AG04449 (cell line): ENCODE data around the gene POLR3B.
A peak's percentile ranks its signal among the peaks of the same experiment; 100 is the strongest.

Source experiments
- CTCF ChIA-PET: fragments of 350-600 bp; formaldehyde crosslinking; extraction: SDS; loops from one replicate; lab custom pipeline; 2021; ENCODE audit warnings: antibody characterized with exemption; lab: Yijun Ruan, JAX
- POLR2A ChIA-PET: fragments of 400-600, 350-600 bp; formaldehyde crosslinking; extraction: SDS; loops from one replicate; lab custom pipeline; 2020; ENCODE audit warnings: antibody characterized with exemption, inconsistent platforms; lab: Yijun Ruan, JAX
- DNase-seq: peaks from one replicate; pipeline ENCODE4 v3.0.0-alpha.2; 2010; ENCODE audit warnings: low read depth, low spot score
- H3K4me3 ChIP-seq: 2 replicates; pipeline ENCODE4 v1.5.1; 2011; ENCODE audit warnings: low read depth, mild to moderate bottlenecking, control low read depth, low read length
- TF ChIP-seq, protein P1 (sequence below): IDR thresholded peaks from one replicate; pipeline ENCODE4 v1.5.1; 2011; ENCODE audit warnings: mild to moderate bottlenecking, moderate library complexity, low read length, control low read depth, inconsistent platforms; ENCODE audit not compliant: insufficient read depth; ENCODE audit errors: missing control alignments

Gene POLR3B

DNA sequence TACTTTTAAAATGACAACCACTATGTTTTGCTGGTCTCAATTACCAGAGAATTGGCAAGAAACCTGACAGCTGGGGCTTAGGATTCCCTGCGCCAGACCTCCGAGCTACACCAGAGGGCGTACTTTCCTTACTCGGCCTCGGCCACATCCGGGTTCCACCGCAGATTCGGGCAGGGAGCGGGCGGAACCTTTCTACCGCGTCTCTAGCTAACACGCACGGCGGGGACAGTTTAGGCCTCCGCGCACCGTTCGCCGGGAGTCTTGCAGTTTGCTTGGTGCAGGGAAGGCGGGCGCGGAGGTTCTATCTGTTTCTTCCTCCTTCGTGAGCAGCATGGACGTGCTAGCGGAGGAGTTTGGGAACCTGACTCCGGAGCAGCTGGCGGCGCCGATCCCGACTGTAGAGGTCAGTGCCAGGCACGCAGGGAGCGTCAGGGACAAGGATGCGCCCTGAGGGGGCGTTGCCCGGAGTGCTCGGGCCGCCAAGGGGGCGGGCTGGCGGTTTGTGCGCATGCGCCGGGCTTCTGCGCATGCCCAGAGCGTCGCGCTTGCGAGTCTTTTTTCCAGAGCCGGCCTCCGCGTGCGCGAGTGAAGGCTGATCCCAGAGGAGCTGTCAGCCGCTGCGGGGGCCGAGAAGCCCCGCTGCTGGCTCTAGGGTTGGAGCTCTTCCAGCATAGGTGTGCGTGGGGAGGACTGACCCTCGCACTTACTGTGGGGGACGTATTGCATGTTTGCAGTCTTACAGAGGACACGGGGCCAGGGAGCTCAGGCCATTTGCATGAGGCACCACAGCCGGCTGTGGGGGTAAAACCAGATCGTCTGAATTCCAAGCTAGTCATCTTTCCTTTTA lies at the start of gene POLR3B:
Gene POLR3B, plus strand, starts transcription at position 200 of the 847 bp plus-strand sequence. Its CDS starts 132 bp downstream, at position 332.
- TF ChIP-seq, protein P1, sequence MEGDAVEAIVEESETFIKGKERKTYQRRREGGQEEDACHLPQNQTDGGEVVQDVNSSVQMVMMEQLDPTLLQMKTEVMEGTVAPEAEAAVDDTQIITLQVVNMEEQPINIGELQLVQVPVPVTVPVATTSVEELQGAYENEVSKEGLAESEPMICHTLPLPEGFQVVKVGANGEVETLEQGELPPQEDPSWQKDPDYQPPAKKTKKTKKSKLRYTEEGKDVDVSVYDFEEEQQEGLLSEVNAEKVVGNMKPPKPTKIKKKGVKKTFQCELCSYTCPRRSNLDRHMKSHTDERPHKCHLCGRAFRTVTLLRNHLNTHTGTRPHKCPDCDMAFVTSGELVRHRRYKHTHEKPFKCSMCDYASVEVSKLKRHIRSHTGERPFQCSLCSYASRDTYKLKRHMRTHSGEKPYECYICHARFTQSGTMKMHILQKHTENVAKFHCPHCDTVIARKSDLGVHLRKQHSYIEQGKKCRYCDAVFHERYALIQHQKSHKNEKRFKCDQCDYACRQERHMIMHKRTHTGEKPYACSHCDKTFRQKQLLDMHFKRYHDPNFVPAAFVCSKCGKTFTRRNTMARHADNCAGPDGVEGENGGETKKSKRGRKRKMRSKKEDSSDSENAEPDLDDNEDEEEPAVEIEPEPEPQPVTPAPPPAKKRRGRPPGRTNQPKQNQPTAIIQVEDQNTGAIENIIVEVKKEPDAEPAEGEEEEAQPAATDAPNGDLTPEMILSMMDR, result peak; percentile 90
- ChIA-PET POLR2A (interaction anchor here (0.5 to 2.4 kb wide), 10 partner anchors 11 to 598 kb away, joined by 3 to 13 read pairs (median 4); partner anchors contain the start of genes CKAP4, RIC8B and TMEM263), CTCF (interaction anchor here (0.6 to 7.3 kb wide), 41 partner anchors 9 to 648 kb away, joined by 3 to 88 read pairs (median 4); partner anchors contain the start of gene TMEM263)
- peak within 1 kb of the TSS; percentile 97 for H3K4me3 ChIP-seq
- DNase-seq, result peak; percentile 69

DNA sequence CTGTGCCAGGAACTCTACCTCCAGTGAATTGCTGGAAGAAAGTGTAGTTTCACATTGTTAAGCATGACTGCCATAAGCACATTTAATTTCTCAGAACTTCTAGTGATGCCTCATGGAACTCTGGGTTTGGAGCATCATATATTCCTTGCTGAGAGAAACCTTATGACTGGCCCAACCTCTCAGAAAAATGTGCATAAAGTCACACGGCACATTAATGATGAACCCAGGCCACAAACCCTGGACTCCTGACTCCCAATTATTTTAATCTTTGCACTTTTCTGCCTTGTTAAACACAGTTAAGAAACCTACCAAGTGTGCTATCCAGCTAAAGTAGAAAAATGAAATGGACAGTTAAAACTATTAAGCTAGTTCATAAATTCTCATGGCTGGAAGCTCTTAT lies 49.4 kb upstream of the POLR3B start:
- no peak for DNase-seq
- TF ChIP-seq, protein P1, result no peak
- ChIA-PET CTCF (interaction anchor here (0.7 to 2.9 kb wide), 4 partner anchors 9 to 82 kb away, joined by 3 to 12 read pairs (median 4); partner anchors contain the start of gene POLR3B), POLR2A (no interaction called here)
- no peak overlapping the region for H3K4me3 ChIP-seq

DNA sequence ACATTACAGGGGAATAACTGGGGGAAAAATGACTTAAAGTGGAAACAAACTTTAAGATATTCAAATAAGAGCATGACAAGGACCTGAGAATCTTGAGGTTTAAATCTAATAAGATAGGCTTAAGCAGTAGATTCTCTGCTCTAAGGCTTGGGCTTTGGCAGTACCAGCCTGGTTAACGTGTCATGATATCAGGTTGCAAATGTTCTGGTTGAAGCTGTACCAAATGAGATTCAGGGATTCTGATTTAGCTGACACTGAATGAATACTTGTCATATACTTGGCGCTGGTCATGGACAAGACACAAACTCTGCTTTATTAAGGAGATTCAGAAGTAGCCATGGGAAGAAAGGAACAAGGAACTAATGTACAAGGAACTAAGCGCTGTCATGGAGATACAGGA lies 48.9 kb upstream of the POLR3B start:
- H3K4me3 ChIP-seq, result no peak overlapping the region
- POLR2A ChIA-PET, result no interaction called here
- TF ChIP-seq, protein P1, result no peak
- DNase-seq, result no peak
- CTCF ChIA-PET, result interaction anchor here (1.1 to 2.9 kb wide), 4 partner anchors 9 to 82 kb away, joined by 3 to 12 read pairs (median 4); no protein-coding TSS in a partner anchor

DNA sequence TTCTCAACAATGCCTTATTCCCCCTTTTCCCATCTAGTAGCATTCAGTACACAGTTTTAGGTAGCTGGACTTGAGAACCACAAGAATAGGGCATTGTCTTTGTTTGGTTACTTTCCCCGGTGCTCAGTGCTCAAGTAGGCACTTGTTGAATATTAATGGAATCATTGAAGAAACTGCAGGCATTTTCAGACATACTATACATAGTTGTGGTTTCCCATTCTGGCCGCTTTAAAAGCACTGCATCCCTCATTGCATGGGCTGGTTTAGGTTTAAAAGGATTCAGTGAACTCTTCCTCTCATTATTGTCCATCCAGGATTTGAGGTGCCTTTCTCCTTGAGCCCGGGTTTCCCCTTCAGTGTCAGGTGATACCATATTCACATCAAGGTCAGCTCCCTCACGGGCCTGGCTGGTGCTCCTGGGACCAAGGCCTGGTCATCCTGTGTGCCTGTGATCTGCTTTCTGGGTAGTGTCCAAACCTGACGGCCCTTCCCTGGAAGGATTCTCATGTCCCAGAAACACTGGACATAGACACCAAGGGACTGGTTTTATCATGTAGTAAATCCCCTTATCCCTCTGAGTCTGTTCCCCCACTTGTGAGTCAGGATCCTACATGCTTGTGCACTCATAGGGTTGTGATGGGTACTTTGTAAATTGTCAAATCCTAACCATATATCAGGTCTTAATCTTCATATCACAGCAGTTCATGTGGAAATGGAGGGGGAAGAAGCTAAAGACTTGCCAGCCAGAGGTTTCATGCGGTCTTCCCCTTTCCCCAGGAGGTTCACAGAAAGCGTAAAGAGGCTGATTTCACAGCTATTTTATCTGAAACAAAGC lies 47.7 kb upstream of the POLR3B start:
- ChIA-PET CTCF (interaction anchor here (0.6 to 2.9 kb wide), 6 partner anchors 16 to 610 kb away, joined by 3 to 12 read pairs (median 4); partner anchors contain the start of gene POLR3B), POLR2A (no interaction called here)
- DNase-seq, result peak; percentile 50
- TF ChIP-seq, protein P1, result no peak
- H3K4me3 ChIP-seq, result no peak overlapping the region

DNA sequence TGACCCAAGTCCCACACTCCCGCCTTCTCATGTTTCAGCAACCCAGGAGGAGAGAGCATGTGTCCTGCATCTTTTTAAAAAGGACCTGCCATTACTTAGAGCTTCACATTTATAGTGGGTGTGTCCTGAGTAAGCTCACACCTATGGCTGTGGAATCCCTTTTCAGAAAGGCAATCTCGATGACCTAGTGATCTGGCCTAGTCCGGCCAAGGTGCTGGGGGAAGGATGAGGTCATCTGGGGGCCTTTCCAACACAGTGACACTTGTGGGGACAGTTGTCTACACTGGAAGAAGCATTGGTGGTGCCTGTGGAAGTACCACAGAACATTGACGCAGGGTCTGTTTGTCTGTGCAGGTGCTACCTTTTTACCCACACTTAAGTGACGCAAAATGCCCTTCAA lies 46.9 kb upstream of the POLR3B start:
- CTCF ChIA-PET, result interaction anchor here (1.1 to 2.9 kb wide), 4 partner anchors 27 to 84 kb away, joined by 3 to 12 read pairs (median 5); partner anchors contain the start of gene POLR3B

More for the DNA sequence above, 46.9 kb upstream of the POLR3B start:
- no peak overlapping the region for H3K4me3 ChIP-seq
- no peak for DNase-seq
- TF ChIP-seq, protein P1, result no peak
- POLR2A ChIA-PET, result no interaction called here
